B cell (primary cell): ENCODE data around the gene GPBP1. TPM values are rescaled to one million over a fixed set of nuclear protein-coding genes. Genes with fewer than 3 reads are reported as not detected.

Experiments
- ATAC-seq: fragments of 200-7000 bp; cut with Tn5 transposase; one replicate; pipeline ENCODE4 v1.10.0; 2021; ENCODE audit warnings: low read depth, mild to moderate bottlenecking, moderate number of reproducible peaks, moderate library complexity
- CTCF ChIA-PET: fragments of 350-600 bp; sonication (Branson Sonifier 250); formaldehyde crosslinking; loops from one replicate; lab custom pipeline; 2021; ENCODE audit warnings: antibody characterized with exemption, inconsistent platforms; lab: Charles Lee
- POLR2A ChIA-PET: fragments of 350-600 bp; sonication (Branson Sonifier 250); formaldehyde crosslinking; loops from one replicate; lab custom pipeline; 2021; ENCODE audit warnings: antibody characterized with exemption; lab: Charles Lee
- DNase-seq: peaks from one replicate; pipeline ENCODE4 v3.0.0; 2013
- H2AFZ ChIP-seq: 2 replicates; pipeline ENCODE4 v1.6.1; 2012; ENCODE audit warnings: mild to moderate bottlenecking, low read depth, low read length; ENCODE audit not compliant: insufficient read depth, poor library complexity, severe bottlenecking
- H3K27ac ChIP-seq, 2 donors: 1 replicate in 1 of 2; 2 replicates in 1 of 2; pipeline ENCODE4 v1.5.1; 2012 to 2013; ENCODE audit warnings: low read length in 2 of 2, mild to moderate bottlenecking in 2 of 2, moderate library complexity in 1 of 2
- H3K27me3 ChIP-seq, 4 experiments: fragments of 200-600 bp in 1 of 4; sonication (generic) in 1 of 4; replicated peaks in 1 of 4; 1 replicate in 2 of 4; 2 replicates in 2 of 4; pipeline versions ENCODE4 v1.6.1 to v1.7.0; 2013 to 2016; ENCODE audit warnings: low read length in 3 of 4, mild to moderate bottlenecking in 2 of 4, mixed read lengths in 1 of 4, moderate library complexity in 1 of 4; ENCODE audit not compliant: insufficient read depth in 4 of 4, control insufficient read depth in 3 of 4; ENCODE audit errors: control extremely low read depth in 1 of 4
- H3K36me3 ChIP-seq, 2 experiments: replicated peaks in 1 of 2; 1 replicate in 1 of 2; 2 replicates in 1 of 2; pipeline versions ENCODE4 v1.6.1 to v1.7.1; 2013; ENCODE audit warnings: low read length in 1 of 2; ENCODE audit not compliant: insufficient read depth in 2 of 2, control insufficient read depth in 1 of 2; ENCODE audit errors: control extremely low read depth in 1 of 2, extremely low read depth in 1 of 2
- H3K4me1 ChIP-seq, 2 donors: fragments of 200-600 bp in 1 of 2; sonication (generic) in 1 of 2; 1 replicate in 1 of 2; 2 replicates in 1 of 2; pipeline versions ENCODE4 v1.5.1 to v1.6.1; 2013 to 2017; ENCODE audit warnings: low read length in 2 of 2; ENCODE audit not compliant: control insufficient read depth in 2 of 2, insufficient read depth in 2 of 2
- H3K4me2 ChIP-seq: replicated peaks from 2 replicates; pipeline ENCODE3; 2012; ENCODE audit warnings: mild to moderate bottlenecking, low read depth, low read length; ENCODE audit not compliant: poor library complexity, severe bottlenecking
- H3K4me3 ChIP-seq, 5 experiments: fragments of 200-600 bp in 1 of 5; sonication (generic) in 1 of 5; 1 replicate in 3 of 5; 2 replicates in 2 of 5; pipeline versions ENCODE4 v1.5.1 to v1.7.0; 2011 to 2016; ENCODE audit warnings: low read length in 4 of 5, mild to moderate bottlenecking in 4 of 5, low read depth in 2 of 5, control low read depth in 1 of 5, moderate library complexity in 1 of 5; ENCODE audit not compliant: insufficient read depth in 1 of 5; ENCODE audit errors: control extremely low read depth in 1 of 5, extremely low read depth in 1 of 5
- H3K79me2 ChIP-seq: fragments of 200-600 bp; sonication (generic); one replicate; pipeline ENCODE4 v1.6.0; 2016; ENCODE audit warnings: low read length; ENCODE audit not compliant: control insufficient read depth, insufficient read depth
- H3K9ac ChIP-seq: fragments of 200-600 bp; sonication (generic); 2 replicates; pipeline ENCODE4 v1.6.1; 2017; ENCODE audit warnings: mild to moderate bottlenecking, low read length, moderate library complexity
- H3K9me3 ChIP-seq, 3 donors: one replicate each; pipeline versions ENCODE4 v1.6.1 to v1.7.1; 2013; ENCODE audit warnings: low read length in 2 of 3; ENCODE audit not compliant: control insufficient read depth in 2 of 3, insufficient read depth in 1 of 3; ENCODE audit errors: control extremely low read depth in 1 of 3
- H4K20me1 ChIP-seq: 2 replicates; pipeline ENCODE4 v1.6.0; 2012; ENCODE audit warnings: mild to moderate bottlenecking, low read length; ENCODE audit not compliant: insufficient read depth, control insufficient read depth, poor library complexity, severe bottlenecking
- H3K27ac Mint-ChIP-seq: one replicate; pipeline ENCODE4 v1.8.0; 2021; ENCODE audit warnings: mixed read lengths
- H3K27me3 Mint-ChIP-seq: one replicate; pipeline ENCODE4 v1.8.0; 2021; ENCODE audit warnings: mixed read lengths
- H3K4me1 Mint-ChIP-seq: one replicate; pipeline ENCODE4 v1.8.0; 2021; ENCODE audit warnings: mixed read lengths
- H3K4me3 Mint-ChIP-seq: one replicate; pipeline ENCODE4 v1.8.0; 2021; ENCODE audit warnings: mixed read lengths
- H3K9me3 Mint-ChIP-seq: one replicate; pipeline ENCODE4 v1.8.0; 2022; ENCODE audit warnings: mixed read lengths; ENCODE audit not compliant: insufficient read depth
- CTCF ChIP-seq: fragments of 200-600 bp; IDR thresholded peaks from one replicate; pipeline ENCODE4 v1.8.0; 2022; ENCODE audit warnings: antibody characterized with exemption, mild to moderate bottlenecking
- EZH2 ChIP-seq: IDR thresholded peaks from 2 replicates; pipeline ENCODE4 v1.6.1; 2012; ENCODE audit warnings: borderline replicate concordance, low read depth, mild to moderate bottlenecking, moderate library complexity, low read length; ENCODE audit not compliant: insufficient read depth, poor library complexity, severe bottlenecking
- WGBS: methylation state at CpG from one replicate; pipeline ENCODE4 v1.1.5; 2013; ENCODE audit warnings: missing lambda C conversion rate; ENCODE audit not compliant: insufficient coverage; 5-methylcytosine and 5-hydroxymethylcytosine counted together
- intact Hi-C: fragments of 100-400 bp; cut with micrococcal nuclease; formaldehyde crosslinking; loops from one replicate; pipeline ENCODE4 v1.10.0; 2022
- polyA plus RNA-seq: library from polyadenylated mRNA; depleted of rRNA; stranded (reverse); fragments of >200 nt; gene quantifications from 2 replicates; pipeline ENCODE4 v1.2.3, GENCODE V29; 2012
- total RNA-seq, 2 donors: library from RNA; stranded (reverse); fragments of 120-200 nt in 1 of 2; gene quantifications; 1 replicate in 1 of 2; 2 replicates in 1 of 2; pipeline versions ENCODE4 v1.2.3 to v1.2.4, GENCODE V29; 2013 to 2022

The GPBP1 gene
- total and polyA plus RNA-seq, 2 donors (not counting 1 experiment from before 2014, with no cell fraction given), result 30.9 to 152 TPM

DNA sequence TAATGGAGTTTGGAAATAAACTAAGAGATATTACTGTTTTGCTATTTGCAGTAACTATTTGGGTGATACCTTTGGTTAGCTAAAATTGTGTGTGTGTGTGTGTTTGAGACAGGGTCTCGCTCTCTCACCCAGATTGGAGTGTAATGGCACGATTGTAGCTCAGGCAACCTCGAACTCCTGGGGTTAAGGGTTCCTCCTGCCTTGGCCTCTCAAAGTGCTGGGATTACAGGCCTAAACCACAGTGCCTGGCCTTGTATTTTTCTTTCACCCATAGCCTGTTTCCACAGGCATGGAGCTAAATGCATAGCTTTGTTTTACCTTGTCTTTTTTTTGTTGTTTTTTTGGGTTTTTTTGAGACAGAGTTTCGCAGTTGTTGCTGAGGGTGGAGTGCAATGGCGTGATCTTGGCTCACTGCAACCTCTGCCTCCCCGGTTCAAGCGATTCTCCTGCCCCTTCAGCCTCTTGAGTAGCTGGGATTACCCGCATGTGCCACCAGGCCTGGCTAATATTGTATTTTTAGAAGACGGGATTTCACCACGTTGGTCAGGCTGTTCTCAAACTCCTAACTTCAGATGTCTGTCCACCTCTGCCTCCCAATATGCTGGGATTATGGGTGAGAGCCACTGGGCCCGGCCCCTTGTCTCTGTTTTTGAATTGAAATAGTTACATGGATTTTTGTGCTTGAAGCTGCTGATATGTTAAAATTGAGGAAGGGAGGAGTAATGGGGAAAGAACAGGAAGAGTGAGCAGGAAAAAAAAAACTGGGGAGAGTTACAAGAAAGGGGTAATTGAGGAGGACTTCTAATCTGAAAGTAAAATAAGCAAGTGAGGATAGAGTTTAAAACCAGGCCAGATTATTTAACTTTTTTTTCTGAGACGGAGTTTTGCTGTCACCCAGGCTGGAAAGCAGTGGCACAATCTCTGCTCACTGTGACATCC is 5.7 kb downstream of the GPBP1 start:
- DNase-seq (no peak), ATAC-seq (no peak)
- H2AFZ ChIP-seq, result no peak overlapping the region
- peak overlapping the region; percentile 44 for H3K9ac ChIP-seq
- 39% methylated on average over 5 of the region's 12 CpGs for WGBS
- peak overlapping the region; percentile 6 to 87 (median 41) for H3K4me3 ChIP-seq
- H3K9me3 ChIP-seq, result no peaks in the 10 kb centered on the region
- TF ChIP-seq CTCF (no peak), EZH2 (no peak)
- Mint-ChIP-seq H3K4me1 (peaks cover 67% of the 10 kb centered on the region), H3K9me3 (no peaks in the 10 kb centered on the region), H3K27ac (no peak overlapping the region), H3K4me3 (peak overlapping the region; percentile 80), H3K27me3 (no peaks in the 10 kb centered on the region)
- no peaks in the 10 kb centered on the region for H3K27me3 ChIP-seq
- H3K79me2 ChIP-seq, result peaks cover 100% of the 10 kb centered on the region
- peak overlapping the region; percentile 88 for H3K4me2 ChIP-seq
- H3K36me3 ChIP-seq, result peaks cover 4 to 13% of the 10 kb centered on the region in 2 experiments
- POLR2A ChIA-PET, result no interaction called here
- CTCF ChIA-PET, result interaction anchor here (0.6 to 1.2 kb wide), 3 partner anchors 34 to 916 kb away, joined by 3 read pairs; no protein-coding TSS in a partner anchor
- intact Hi-C loops, result loop anchor here (10.0 kb wide), 3 partner anchors 505 to 1875 kb away; partner anchors contain the start of genes DHX29, MTREX and PLPP1
- H3K27ac ChIP-seq, result peak overlapping the region; percentile 1 to 98
- H3K4me1 ChIP-seq, result peaks cover 74 to 78% of the 10 kb centered on the region in 2 donors
- peaks cover 82% of the 10 kb centered on the region for H4K20me1 ChIP-seq

DNA sequence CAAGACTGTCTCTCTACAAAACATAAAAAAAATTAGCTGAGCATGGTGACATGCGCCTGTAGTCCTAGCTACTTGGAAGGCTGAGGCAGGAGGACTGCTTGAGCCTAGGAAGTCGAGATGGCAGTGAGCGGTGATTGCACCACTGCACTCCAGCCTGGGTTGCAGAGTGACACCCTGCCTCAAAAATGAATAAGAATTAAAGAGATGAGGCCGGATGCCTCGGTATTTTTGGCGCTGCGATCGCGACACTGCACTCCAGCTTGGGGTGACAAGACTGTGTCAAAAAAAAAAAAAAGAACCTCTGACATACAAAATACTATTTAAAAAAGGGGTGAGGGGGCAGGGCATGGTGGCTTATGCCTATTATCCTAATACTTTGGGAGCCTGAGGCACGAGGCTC is 7.3 kb downstream of the GPBP1 start:
- Histone ChIP-seq H3K27me3 (no peaks in the 10 kb centered on the region), H3K4me3 (peak overlapping the region in 2 of 5 experiments; percentile 24 to 25), H4K20me1 (peaks cover 98% of the 10 kb centered on the region), H3K4me1 (peaks cover 73 to 75% of the 10 kb centered on the region in 2 donors), H3K27ac (peak overlapping the region in 1 of 2 donors; percentile 39), H3K79me2 (peaks cover 100% of the 10 kb centered on the region), H3K36me3 (peaks cover 6 to 22% of the 10 kb centered on the region in 2 experiments), H2AFZ (no peak overlapping the region), H3K9ac (peak overlapping the region; percentile 16), H3K4me2 (peak overlapping the region; percentile 59), H3K9me3 (no peaks in the 10 kb centered on the region)
- DNase-seq (no peak), ATAC-seq (no peak)
- H3K4me1 Mint-ChIP-seq, result peaks cover 71% of the 10 kb centered on the region
- H3K4me3 Mint-ChIP-seq, result peak overlapping the region; percentile 80
- 62% methylated on average over 7 of the region's 10 CpGs for WGBS
- no peaks in the 10 kb centered on the region for H3K9me3 Mint-ChIP-seq
- no peak for TF ChIP-seq CTCF
- TF ChIP-seq EZH2, result no peak
- CTCF ChIA-PET, result interaction anchor here (0.7 to 1.2 kb wide), 2 partner anchors 184 to 280 kb away, joined by 3 read pairs; no protein-coding TSS in a partner anchor
- no peaks in the 10 kb centered on the region for H3K27me3 Mint-ChIP-seq
- intact Hi-C loops, result no loop called here
- no peak overlapping the region for H3K27ac Mint-ChIP-seq
- POLR2A ChIA-PET, result no interaction called here
